Liver (tissue), 9 donors: ENCODE data around the gene GRK5. TPM values are rescaled to one million over a fixed set of nuclear protein-coding genes. Genes with fewer than 3 reads are reported as not detected.

Source experiments
- DNase-seq: peaks from one replicate; pipeline ENCODE4 v3.0.0-alpha.2; 2017; ENCODE audit warnings: low spot score
- H3K27ac ChIP-seq, 2 donors: one replicate each; pipeline ENCODE4 v1.7.0; 2013; ENCODE audit warnings: inconsistent platforms in 2 of 2, low read length in 2 of 2, control low read depth in 1 of 2, low read depth in 1 of 2, mild to moderate bottlenecking in 1 of 2
- H3K27me3 ChIP-seq, 4 donors: one replicate each; pipeline versions ENCODE4 v1.6.1 to v1.7.0; 2013; ENCODE audit warnings: low read length in 3 of 4, inconsistent platforms in 1 of 4, mild to moderate bottlenecking in 1 of 4, moderate library complexity in 1 of 4; ENCODE audit not compliant: control insufficient read depth in 4 of 4, insufficient read depth in 4 of 4
- H3K36me3 ChIP-seq, 4 donors: one replicate each; pipeline versions ENCODE4 v1.6.1 to v1.7.0; 2013; ENCODE audit warnings: low read length in 3 of 4, mild to moderate bottlenecking in 3 of 4, low read depth in 1 of 4, moderate library complexity in 1 of 4; ENCODE audit not compliant: control insufficient read depth in 4 of 4, insufficient read depth in 3 of 4
- H3K4me1 ChIP-seq, 4 donors: one replicate each; pipeline versions ENCODE4 v1.6.1 to v1.7.0; 2013; ENCODE audit warnings: low read length in 3 of 4, mild to moderate bottlenecking in 3 of 4, moderate library complexity in 1 of 4; ENCODE audit not compliant: control insufficient read depth in 4 of 4, insufficient read depth in 4 of 4
- H3K4me3 ChIP-seq, 3 donors: one replicate each; pipeline versions ENCODE4 v1.6.1 to v1.7.0; 2013; ENCODE audit warnings: low read length in 3 of 3, control low read depth in 1 of 3, low read depth in 1 of 3, mild to moderate bottlenecking in 1 of 3
- H3K9ac ChIP-seq, 2 donors: one replicate each; pipeline ENCODE4 v1.7.0; 2013; ENCODE audit warnings: low read length in 2 of 2, mild to moderate bottlenecking in 2 of 2, moderate library complexity in 2 of 2, control low read depth in 1 of 2, low read depth in 1 of 2
- H3K9me3 ChIP-seq, 4 donors: one replicate each; pipeline versions ENCODE4 v1.6.1 to v1.7.0; 2013; ENCODE audit warnings: low read length in 3 of 4; ENCODE audit not compliant: control insufficient read depth in 4 of 4
- CTCF ChIP-seq: fragments of 150-350 bp; IDR thresholded peaks from 2 replicates; pipeline ENCODE4 v1.5.1; 2017; ENCODE audit warnings: improper control_type of control experiment, low read depth, low read length; ENCODE audit not compliant: missing input control
- EGR1 ChIP-seq, 2 donors: IDR thresholded peaks; 2 replicates each; pipeline ENCODE4 v1.6.1; 2016 to 2018; ENCODE audit warnings: antibody characterized with exemption in 2 of 2, low read depth in 2 of 2
- FOXA1 ChIP-seq: IDR thresholded peaks from 2 replicates; pipeline ENCODE4 v1.6.1; 2016; ENCODE audit warnings: antibody characterized with exemption
- FOXA2 ChIP-seq: IDR thresholded peaks from 2 replicates; pipeline ENCODE4 v1.6.1; 2016; ENCODE audit warnings: antibody characterized with exemption
- GABPA ChIP-seq, 2 donors: IDR thresholded peaks in 1 of 2; conservative IDR thresholded peaks in 1 of 2; 2 replicates each; pipeline ENCODE4 v1.6.1; 2016; ENCODE audit warnings: antibody characterized with exemption in 2 of 2, mild to moderate bottlenecking in 1 of 2, moderate library complexity in 1 of 2
- HNF4A ChIP-seq, 2 donors: conservative IDR thresholded peaks; 2 replicates each; pipeline ENCODE4 v1.6.1; 2016; ENCODE audit warnings: antibody characterized with exemption in 2 of 2, mild to moderate bottlenecking in 2 of 2
- HNF4G ChIP-seq: IDR thresholded peaks from 2 replicates; pipeline ENCODE4 v1.6.1; 2016; ENCODE audit warnings: antibody characterized with exemption
- JUND ChIP-seq, 2 donors: IDR thresholded peaks; 2 replicates each; pipeline ENCODE4 v1.6.1; 2016; ENCODE audit warnings: antibody characterized with exemption in 2 of 2
- NR2F2 ChIP-seq: IDR thresholded peaks from 2 replicates; pipeline ENCODE4 v1.6.1; 2016; ENCODE audit warnings: antibody characterized with exemption
- REST ChIP-seq: IDR thresholded peaks from 2 replicates; pipeline ENCODE4 v1.6.1; 2016; ENCODE audit warnings: antibody characterized with exemption, mild to moderate bottlenecking
- RXRA ChIP-seq, 2 donors: IDR thresholded peaks; 2 replicates each; pipeline ENCODE4 v1.6.1; 2017 to 2018; ENCODE audit warnings: antibody characterized with exemption in 2 of 2, mild to moderate bottlenecking in 1 of 2
- SP1 ChIP-seq: IDR thresholded peaks from 2 replicates; pipeline ENCODE4 v1.6.1; 2018; ENCODE audit warnings: antibody characterized with exemption, mild to moderate bottlenecking
- YY1 ChIP-seq: IDR thresholded peaks from 2 replicates; pipeline ENCODE4 v1.6.1; 2016; ENCODE audit warnings: antibody characterized with exemption, mild to moderate bottlenecking
- WGBS: extraction: QIAGEN DNeasy Blood & Tissue Kit; methylation state at CpG from one replicate; pipeline ENCODE4 v1.1.7; 2013; 5-methylcytosine and 5-hydroxymethylcytosine counted together
- polyA plus RNA-seq, 2 donors: library from polyadenylated mRNA; stranded (reverse) in 1 of 2; unstranded in 1 of 2; fragments of 200-250 nt in 1 of 2; fragments of >200 nt in 1 of 2; fragmentation: Nextera tagmentation in 1 of 2; extraction: Ambion mirVana in 1 of 2; gene quantifications; one replicate each; pipeline versions ENCODE4 v1.2.1 to v1.2.3, GENCODE V29; 2013 to 2015
- total RNA-seq, 2 donors: library from RNA; depleted of rRNA; stranded (reverse); fragments of >200 nt; gene quantifications; one replicate each; pipeline ENCODE4 v1.2.3, GENCODE V29; 2014
- donor health status: healthy.
- donor health status: healthy.
- donor health status: healthy.
- donor health status: healthy.
- donor health status: healthy.

GRK5 gene
- total and polyA plus RNA-seq, 4 donors = 2.1 to 6.6 (median 5.1) TPM

GRCh38 chr10:119222537-119222936 is 15.2 kb downstream of the GRK5 start (continued):
- TF ChIP-seq CTCF = no peak
- TF ChIP-seq GABPA (IDR thresholded peaks at IDR 0.05 in 1 of 2, conservative IDR thresholded peaks at IDR 0.05 in 1 of 2) = no peak
- no peak for TF ChIP-seq NR2F2
- peak; percentile 55 for TF ChIP-seq HNF4G

- WGBS = 65% methylated on average over 9 of the region's 9 CpGs
- Histone ChIP-seq H3K4me1 (peaks cover 6 to 28% (median 19%) of the 10 kb centered on the region in 4 donors), H3K27me3 (no peaks in the 10 kb centered on the region), H3K36me3 (no peaks in the 10 kb centered on the region), H3K9me3 (no peaks in the 10 kb centered on the region), H3K4me3 (no peak overlapping the region), H3K9ac (no peak overlapping the region), H3K27ac (peak overlapping the region in 1 of 2 donors; percentile 14)
- TF ChIP-seq FOXA2 = no peak
- TF ChIP-seq EGR1 (IDR thresholded peaks at IDR 0.05; ENCODE audit: low read depth in 2 of 2) = no peak
- TF ChIP-seq FOXA1 = no peak
- TF ChIP-seq SP1 = no peak
- TF ChIP-seq NR2F2 = no peak
- peak; percentile 15 to 32 for TF ChIP-seq RXRA (IDR thresholded peaks at IDR 0.05)
- TF ChIP-seq YY1 = no peak
- DNase-seq = no peak
These were observed 15.6 kb downstream of the GRK5 start for GRCh38 chr10:119222966-119223386.

- no peaks in the 10 kb centered on the region for H3K36me3 ChIP-seq
- no peak for TF ChIP-seq GABPA (IDR thresholded peaks at IDR 0.05 in 1 of 2, conservative IDR thresholded peaks at IDR 0.05 in 1 of 2)
- TF ChIP-seq HNF4A (conservative IDR thresholded peaks at IDR 0.05) = no peak
- no peak for TF ChIP-seq REST
- TF ChIP-seq JUND (IDR thresholded peaks at IDR 0.05) = no peak
- no peak for TF ChIP-seq FOXA2
- TF ChIP-seq SP1 = no peak
- no peak overlapping the region for H3K27ac ChIP-seq
- no peaks in the 10 kb centered on the region for H3K9me3 ChIP-seq
- H3K4me3 ChIP-seq = no peak overlapping the region
- H3K4me1 ChIP-seq = peaks cover 6 to 16% (median 13%) of the 10 kb centered on the region in 4 donors
- no peaks in the 10 kb centered on the region for H3K27me3 ChIP-seq
- H3K9ac ChIP-seq = no peak overlapping the region
- 85% methylated on average over 4 of the region's 4 CpGs for WGBS
- DNase-seq = no peak
These were observed 17.8 kb downstream of the GRK5 start for GRCh38 chr10:119225083-119225658.
